Measurements from ENCODE around the gene OR2H2.

DNA sequence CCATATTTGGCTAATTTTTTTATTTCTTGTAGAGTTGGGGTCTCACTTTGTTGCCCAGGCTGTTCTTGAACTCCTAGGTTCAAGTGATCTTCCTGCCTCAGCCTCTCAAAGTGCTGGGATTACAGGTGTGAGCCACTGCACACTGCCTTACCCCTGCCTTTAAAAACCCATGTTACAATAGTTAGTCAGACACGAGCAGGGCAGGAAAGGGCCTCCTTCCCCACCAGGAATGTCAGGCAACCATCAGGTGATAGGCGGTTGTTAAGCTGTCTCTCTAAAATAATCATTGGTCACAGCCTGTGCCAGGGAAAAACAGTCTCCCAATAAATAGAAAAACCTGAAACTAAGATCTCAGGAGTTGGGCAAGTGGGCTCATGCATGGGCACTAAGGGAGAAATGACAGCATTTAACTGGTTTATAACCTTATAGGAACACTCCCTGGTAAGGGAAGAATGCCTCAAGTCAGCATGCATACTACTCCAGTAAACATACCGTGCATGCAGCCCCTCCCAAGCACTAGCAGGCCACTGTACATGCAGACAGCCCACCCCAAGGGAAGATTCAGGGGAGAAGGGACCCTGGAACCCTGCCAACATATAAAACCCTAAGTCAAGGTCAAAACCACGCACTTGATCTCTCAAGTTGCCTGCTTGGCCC lies 8.4 kb downstream of the OR2H2 start:
- TF ChIP-seq, protein P1, sequence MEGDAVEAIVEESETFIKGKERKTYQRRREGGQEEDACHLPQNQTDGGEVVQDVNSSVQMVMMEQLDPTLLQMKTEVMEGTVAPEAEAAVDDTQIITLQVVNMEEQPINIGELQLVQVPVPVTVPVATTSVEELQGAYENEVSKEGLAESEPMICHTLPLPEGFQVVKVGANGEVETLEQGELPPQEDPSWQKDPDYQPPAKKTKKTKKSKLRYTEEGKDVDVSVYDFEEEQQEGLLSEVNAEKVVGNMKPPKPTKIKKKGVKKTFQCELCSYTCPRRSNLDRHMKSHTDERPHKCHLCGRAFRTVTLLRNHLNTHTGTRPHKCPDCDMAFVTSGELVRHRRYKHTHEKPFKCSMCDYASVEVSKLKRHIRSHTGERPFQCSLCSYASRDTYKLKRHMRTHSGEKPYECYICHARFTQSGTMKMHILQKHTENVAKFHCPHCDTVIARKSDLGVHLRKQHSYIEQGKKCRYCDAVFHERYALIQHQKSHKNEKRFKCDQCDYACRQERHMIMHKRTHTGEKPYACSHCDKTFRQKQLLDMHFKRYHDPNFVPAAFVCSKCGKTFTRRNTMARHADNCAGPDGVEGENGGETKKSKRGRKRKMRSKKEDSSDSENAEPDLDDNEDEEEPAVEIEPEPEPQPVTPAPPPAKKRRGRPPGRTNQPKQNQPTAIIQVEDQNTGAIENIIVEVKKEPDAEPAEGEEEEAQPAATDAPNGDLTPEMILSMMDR (conservative IDR thresholded peaks at IDR 0.05; ENCODE audit: low read depth in 2 of 2) = no peak
- TF ChIP-seq POLR2AphosphoS5 (IDR thresholded peaks at IDR 0.05; ENCODE audit: low read depth) (no peak), EZH2 (IDR thresholded peaks at IDR 0.05; ENCODE audit: low read depth, unreplicated experiment) (no peak), CREB1 (CRISPR knock-in tag; IDR thresholded peaks at IDR 0.05; ENCODE audit: low read depth) (no peak), EZH2phosphoT487 (IDR thresholded peaks at IDR 0.05; ENCODE audit: unreplicated experiment) (no peak), ZNF331 (CRISPR knock-in tag; IDR thresholded peaks at IDR 0.05; ENCODE audit: low read depth) (no peak), STAT1 (IDR thresholded peaks at IDR 0.05; ENCODE audit: unreplicated experiment) (no peak)
- TF ChIP-seq, protein P2, sequence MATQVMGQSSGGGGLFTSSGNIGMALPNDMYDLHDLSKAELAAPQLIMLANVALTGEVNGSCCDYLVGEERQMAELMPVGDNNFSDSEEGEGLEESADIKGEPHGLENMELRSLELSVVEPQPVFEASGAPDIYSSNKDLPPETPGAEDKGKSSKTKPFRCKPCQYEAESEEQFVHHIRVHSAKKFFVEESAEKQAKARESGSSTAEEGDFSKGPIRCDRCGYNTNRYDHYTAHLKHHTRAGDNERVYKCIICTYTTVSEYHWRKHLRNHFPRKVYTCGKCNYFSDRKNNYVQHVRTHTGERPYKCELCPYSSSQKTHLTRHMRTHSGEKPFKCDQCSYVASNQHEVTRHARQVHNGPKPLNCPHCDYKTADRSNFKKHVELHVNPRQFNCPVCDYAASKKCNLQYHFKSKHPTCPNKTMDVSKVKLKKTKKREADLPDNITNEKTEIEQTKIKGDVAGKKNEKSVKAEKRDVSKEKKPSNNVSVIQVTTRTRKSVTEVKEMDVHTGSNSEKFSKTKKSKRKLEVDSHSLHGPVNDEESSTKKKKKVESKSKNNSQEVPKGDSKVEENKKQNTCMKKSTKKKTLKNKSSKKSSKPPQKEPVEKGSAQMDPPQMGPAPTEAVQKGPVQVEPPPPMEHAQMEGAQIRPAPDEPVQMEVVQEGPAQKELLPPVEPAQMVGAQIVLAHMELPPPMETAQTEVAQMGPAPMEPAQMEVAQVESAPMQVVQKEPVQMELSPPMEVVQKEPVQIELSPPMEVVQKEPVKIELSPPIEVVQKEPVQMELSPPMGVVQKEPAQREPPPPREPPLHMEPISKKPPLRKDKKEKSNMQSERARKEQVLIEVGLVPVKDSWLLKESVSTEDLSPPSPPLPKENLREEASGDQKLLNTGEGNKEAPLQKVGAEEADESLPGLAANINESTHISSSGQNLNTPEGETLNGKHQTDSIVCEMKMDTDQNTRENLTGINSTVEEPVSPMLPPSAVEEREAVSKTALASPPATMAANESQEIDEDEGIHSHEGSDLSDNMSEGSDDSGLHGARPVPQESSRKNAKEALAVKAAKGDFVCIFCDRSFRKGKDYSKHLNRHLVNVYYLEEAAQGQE (IDR thresholded peaks at IDR 0.05; ENCODE audit: unreplicated experiment) = no peak

All from GM23338 (cell line).